Measurements from ENCODE around the gene TBPL1.
"Not testable (repeated sequence)": the region's sequence is repeated elsewhere in the genome, so short reads cannot be mapped to it uniquely, and the experiment has no call there.

The TBPL1 gene

GRCh38 chr6:133977983-133978895, 25.2 kb downstream of the TBPL1 start:
- DNase-seq, result no peak

- no peak for DNase-seq
Observed at GRCh38 chr6:133978896-133979240, 25.8 kb downstream of the TBPL1 start.

GRCh38 chr6:133979269-133979963, 26.4 kb downstream of the TBPL1 start:
- DNase-seq, result not testable (repeated sequence)

- DNase-seq, result no peak
Observed at GRCh38 chr6:133980168-133980567, 27.1 kb downstream of the TBPL1 start.

- DNase-seq, result peak; percentile 67
Observed at GRCh38 chr6:133983099-133983939, 30.3 kb downstream of the TBPL1 start.

- DNase-seq, result no peak
Observed at GRCh38 chr6:133985970-133986369, 32.9 kb downstream of the TBPL1 start.

- DNase-seq, result no peak
Observed at GRCh38 chr6:133986942-133987341, 33.9 kb downstream of the TBPL1 start.

- no peak for DNase-seq
Observed at GRCh38 chr6:133989525-133989924, 36.5 kb downstream of the TBPL1 start.

- no peak for DNase-seq
Observed at GRCh38 chr6:133990321-133990720, 37.3 kb downstream of the TBPL1 start.

GRCh38 chr6:133991096-133991593, 38.1 kb downstream of the TBPL1 start:
- no peak for DNase-seq

GRCh38 chr6:133992992-133993680, 40.1 kb downstream of the TBPL1 start:
- DNase-seq, result no peak

GRCh38 chr6:133995296-133995695, 42.3 kb downstream of the TBPL1 start:
- no peak for DNase-seq

GRCh38 chr6:133995758-133996157, 42.7 kb downstream of the TBPL1 start:
- DNase-seq, result no peak

GRCh38 chr6:133997267-133997666, 44.2 kb downstream of the TBPL1 start:
- DNase-seq, result no peak

GRCh38 chr6:133999305-133999704, 46.3 kb downstream of the TBPL1 start:
- DNase-seq, result no peak

- no peak for DNase-seq
Observed at GRCh38 chr6:134000443-134000842, 47.4 kb downstream of the TBPL1 start.

- no peak for DNase-seq
Observed at GRCh38 chr6:134002821-134003220, 49.8 kb downstream of the TBPL1 start.

- DNase-seq, result no peak
Observed at GRCh38 chr6:134003542-134003951, 50.5 kb downstream of the TBPL1 start.

- DNase-seq, result no peak
Observed at GRCh38 chr6:134004714-134005113, 51.7 kb downstream of the TBPL1 start.

GRCh38 chr6:134005800-134006199, 52.8 kb downstream of the TBPL1 start:
- DNase-seq, result no peak

- DNase-seq, result no peak
Observed at GRCh38 chr6:134007077-134007476, 54.1 kb downstream of the TBPL1 start.

- DNase-seq, result no peak
Observed at GRCh38 chr6:134009876-134010275, 56.9 kb downstream of the TBPL1 start.

All from activated CD8-positive, alpha-beta memory T cell treated with anti-CD3 and anti-CD28 coated beads, Interleukin-2, amount 50 U/mL, for 48 hours (primary cell).